ENCODE data around the gene CRIM1.

- no peak for TF ChIP-seq CTCF (conservative IDR thresholded peaks at IDR 0.05 in 1 of 2, IDR thresholded peaks at IDR 0.05 in 1 of 2; ENCODE audit: low read depth in 1 of 2, low read length in 2 of 2)
- no peak for TF ChIP-seq EZH2 (IDR thresholded peaks at IDR 0.05; ENCODE audit: low read length, missing control alignments)
Measured at GRCh38 chr2:36569267-36569856, 213.8 kb downstream of the CRIM1 start.

Data from fibroblast of lung (primary cell).